ENCODE data around the gene PROZ. TPM values are rescaled to one million over a fixed set of nuclear protein-coding genes. Genes with fewer than 3 reads are reported as not detected.
"Not testable (repeated sequence)": the region's sequence is repeated elsewhere in the genome, so short reads cannot be mapped to it uniquely, and the experiment has no call there.

PROZ gene
- not detected in 2 replicates for total RNA-seq

GRCh38 chr13:113157929-113158747, at the start of gene PROZ:
PROZ (plus strand) TSS chr13:113158648; CDS start chr13:113158661, 13 bp downstream.
- no peak for TF ChIP-seq CTCF (IDR thresholded peaks at IDR 0.05; ENCODE audit: insufficient read depth, low read length, severe bottlenecking)
- Histone ChIP-seq H3K4me3 (ENCODE audit: low read depth, low read length) (no peak within 1 kb of the TSS), H3K36me3 (ENCODE audit: control insufficient read depth, insufficient read depth, low read length) (no peaks in the 10 kb centered on the region), H3K27me3 (ENCODE audit: control insufficient read depth, insufficient read depth, low read length) (peaks cover 8% of the 10 kb centered on the region)
- DNase-seq (ENCODE audit: low read depth) (no peak), FAIRE-seq (no peak)

GRCh38 chr13:113109151-113110047, 49.0 kb upstream of the PROZ start:
- H3K4me3 ChIP-seq (ENCODE audit: low read depth, low read length), result no peak overlapping the region
- H3K36me3 ChIP-seq (ENCODE audit: control insufficient read depth, insufficient read depth, low read length), result no peaks in the 10 kb centered on the region
- H3K27me3 ChIP-seq (ENCODE audit: control insufficient read depth, insufficient read depth, low read length), result peaks cover 15% of the 10 kb centered on the region
- no peak for FAIRE-seq
- no peak for DNase-seq (ENCODE audit: low read depth)
- TF ChIP-seq CTCF (IDR thresholded peaks at IDR 0.05; ENCODE audit: insufficient read depth, low read length, severe bottlenecking), result no peak

GRCh38 chr13:113110048-113110851, 48.2 kb upstream of the PROZ start:
- FAIRE-seq, result no peak
- Histone ChIP-seq H3K27me3 (ENCODE audit: control insufficient read depth, insufficient read depth, low read length) (peaks cover 15% of the 10 kb centered on the region), H3K4me3 (ENCODE audit: low read depth, low read length) (no peak overlapping the region), H3K36me3 (ENCODE audit: control insufficient read depth, insufficient read depth, low read length) (no peaks in the 10 kb centered on the region)
- TF ChIP-seq CTCF (IDR thresholded peaks at IDR 0.05; ENCODE audit: insufficient read depth, low read length, severe bottlenecking), result no peak
- DNase-seq (ENCODE audit: low read depth), result no peak

GRCh38 chr13:113110852-113111315, 47.6 kb upstream of the PROZ start:
- no peak for DNase-seq (ENCODE audit: low read depth)
- Histone ChIP-seq H3K36me3 (ENCODE audit: control insufficient read depth, insufficient read depth, low read length) (no peaks in the 10 kb centered on the region), H3K27me3 (ENCODE audit: control insufficient read depth, insufficient read depth, low read length) (peaks cover 15% of the 10 kb centered on the region), H3K4me3 (ENCODE audit: low read depth, low read length) (no peak overlapping the region)
- FAIRE-seq, result no peak
- no peak for TF ChIP-seq CTCF (IDR thresholded peaks at IDR 0.05; ENCODE audit: insufficient read depth, low read length, severe bottlenecking)

GRCh38 chr13:113111821-113112220, 46.6 kb upstream of the PROZ start:
- not testable (repeated sequence) for FAIRE-seq; H3K36me3 ChIP-seq (ENCODE audit: control insufficient read depth, insufficient read depth, low read length); DNase-seq (ENCODE audit: low read depth); H3K4me3 ChIP-seq (ENCODE audit: low read depth, low read length)
- H3K27me3 ChIP-seq (ENCODE audit: control insufficient read depth, insufficient read depth, low read length), result peaks cover 15% of the 10 kb centered on the region

- DNase-seq (ENCODE audit: low read depth); H3K4me3 ChIP-seq (ENCODE audit: low read depth, low read length); FAIRE-seq; H3K36me3 ChIP-seq (ENCODE audit: control insufficient read depth, insufficient read depth, low read length): not testable (repeated sequence)
- peaks cover 15% of the 10 kb centered on the region for H3K27me3 ChIP-seq (ENCODE audit: control insufficient read depth, insufficient read depth, low read length)
Observed at GRCh38 chr13:113112475-113112874, 46.0 kb upstream of the PROZ start.

Data from bronchial epithelial cell (primary cell).